NCI-H1694 treated with DMSO at 0.1 percent for 48 hours (cell line): Measurements from ENCODE around the gene COG5.
"Not testable (repeated sequence)": the region's sequence is repeated elsewhere in the genome, so short reads cannot be mapped to it uniquely, and the experiment has no call there.

ENCODE experiments used
- DNase-seq: peaks from one replicate; lab custom pipeline; 2025; lab: John Stamatoyannopoulos, UW

The COG5 gene

DNA sequence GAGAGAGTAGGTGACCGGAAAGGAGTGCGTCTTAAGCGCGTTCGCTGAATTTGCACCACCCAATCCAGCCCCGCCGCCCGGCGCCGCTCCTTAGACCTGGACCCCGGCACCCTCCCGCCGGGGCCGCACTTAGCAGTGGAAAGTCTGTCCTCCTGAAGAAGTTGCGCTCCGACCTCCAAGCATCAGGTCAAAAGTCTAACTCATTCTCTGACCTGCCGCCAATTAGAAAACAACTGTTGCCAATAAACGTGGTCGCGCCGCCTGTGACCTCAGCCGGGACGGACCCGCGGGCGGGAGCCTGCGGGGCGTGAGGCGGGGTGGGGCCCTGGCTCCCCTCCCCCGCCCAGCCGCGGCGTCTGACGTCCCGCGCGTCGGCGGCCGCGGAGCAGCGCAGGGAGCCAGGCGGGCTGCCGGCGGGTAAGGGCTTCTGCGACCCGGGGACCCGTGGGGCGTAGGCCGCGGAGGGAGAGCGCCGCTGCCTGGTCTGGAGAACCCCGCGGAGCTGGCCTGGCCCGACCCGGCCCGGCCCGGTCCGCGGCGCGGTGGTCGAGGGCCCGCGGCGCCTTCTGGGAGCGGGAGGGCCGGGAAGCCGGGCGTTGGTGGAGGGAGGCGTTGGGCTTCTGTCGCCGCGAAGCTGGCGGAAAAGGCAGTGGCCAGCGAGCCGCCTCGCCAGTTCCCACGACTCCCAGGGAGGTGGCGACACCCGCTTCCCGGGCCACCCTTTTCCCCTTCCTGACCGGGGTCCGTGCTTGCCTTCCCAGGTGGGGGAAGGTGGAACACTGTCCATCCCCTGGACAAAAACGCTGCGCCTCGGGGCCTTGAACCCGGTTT is 16.4 kb upstream of the COG5 start, which contains the start of gene BCAP29:
Gene BCAP29, plus strand, starts transcription at position 362 of the 831 bp plus-strand sequence. CDS start 527 bp downstream, outside the sequence.
- DNase-seq, result peak; percentile 75

DNA sequence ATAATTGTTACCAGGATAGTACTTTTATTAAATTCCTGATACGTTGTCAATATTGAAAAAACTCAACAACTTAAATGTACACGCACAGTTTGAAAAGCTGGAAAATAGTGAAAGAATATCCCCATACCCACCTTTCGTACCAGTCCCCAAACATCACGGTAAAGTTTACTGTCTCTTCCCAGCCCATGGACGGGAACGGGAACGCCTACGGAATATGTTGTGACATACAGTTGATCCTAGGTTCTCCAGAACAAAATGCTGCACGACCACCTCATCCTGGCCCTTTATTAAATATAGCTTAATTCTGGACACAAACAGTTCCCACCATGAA is 15.8 kb upstream of the COG5 start:
- peak; percentile 68 for DNase-seq

GRCh38 chr7:107573537-107573936 is 9.8 kb upstream of the COG5 start:
- no peak for DNase-seq

DNA sequence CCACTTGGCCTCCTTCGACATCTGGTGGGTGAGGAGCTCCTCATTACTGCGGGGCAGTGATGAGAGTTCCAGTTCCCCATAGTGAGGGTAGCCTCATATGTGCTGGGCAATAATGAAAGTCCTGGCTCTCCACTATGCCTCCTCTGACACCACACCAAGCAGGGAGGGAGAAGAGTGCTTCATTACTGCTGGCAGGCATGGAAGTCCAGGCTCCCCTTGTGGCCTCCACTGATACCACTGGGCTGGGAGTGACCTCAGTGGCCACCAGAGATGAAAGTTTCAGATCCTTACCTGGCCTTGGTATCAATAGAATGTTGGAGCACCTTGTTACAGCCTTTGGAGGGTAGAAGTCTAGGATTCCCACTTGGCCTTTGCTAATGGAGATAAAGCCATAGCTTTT is 6.6 kb upstream of the COG5 start:
- no peak for DNase-seq

DNA sequence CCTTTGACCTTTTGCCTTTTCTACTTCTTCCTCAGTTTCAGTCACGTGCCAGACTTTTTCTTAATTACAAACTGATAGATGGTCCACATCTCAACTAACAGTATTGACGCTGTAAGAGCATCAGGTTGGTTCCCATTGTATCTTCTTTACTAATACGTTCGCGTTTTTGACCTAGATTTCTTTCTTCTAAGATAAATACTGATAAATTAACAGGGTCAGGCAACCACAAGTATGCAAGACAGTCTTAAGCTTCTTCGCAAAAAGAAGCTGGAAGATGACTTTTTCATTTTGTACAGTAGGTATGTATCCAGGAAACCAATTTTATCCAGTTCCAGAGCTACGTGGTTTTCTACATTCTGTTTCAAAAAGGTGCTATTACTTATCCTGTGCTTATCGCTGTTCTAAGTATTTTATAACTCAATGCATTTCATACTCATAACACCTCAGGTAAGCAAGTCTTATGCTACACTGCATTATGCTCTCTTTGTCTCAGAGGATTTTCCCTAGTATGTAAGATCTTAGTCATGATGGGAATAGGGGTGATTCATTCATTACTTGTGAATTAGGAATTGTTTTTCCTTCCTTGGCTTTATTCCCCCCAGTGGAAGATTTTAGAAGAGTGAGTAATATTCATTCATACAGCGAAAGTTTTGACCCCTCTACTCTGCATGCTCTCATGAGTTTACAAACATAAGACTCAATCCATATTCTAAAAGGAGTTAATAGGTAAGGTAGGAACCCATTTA is 1.0 kb upstream of the COG5 start:
- DNase-seq, result no peak

GRCh38 chr7:107563081-107563774 is 492 bp downstream of the COG5 start:
- DNase-seq, result no peak

DNA sequence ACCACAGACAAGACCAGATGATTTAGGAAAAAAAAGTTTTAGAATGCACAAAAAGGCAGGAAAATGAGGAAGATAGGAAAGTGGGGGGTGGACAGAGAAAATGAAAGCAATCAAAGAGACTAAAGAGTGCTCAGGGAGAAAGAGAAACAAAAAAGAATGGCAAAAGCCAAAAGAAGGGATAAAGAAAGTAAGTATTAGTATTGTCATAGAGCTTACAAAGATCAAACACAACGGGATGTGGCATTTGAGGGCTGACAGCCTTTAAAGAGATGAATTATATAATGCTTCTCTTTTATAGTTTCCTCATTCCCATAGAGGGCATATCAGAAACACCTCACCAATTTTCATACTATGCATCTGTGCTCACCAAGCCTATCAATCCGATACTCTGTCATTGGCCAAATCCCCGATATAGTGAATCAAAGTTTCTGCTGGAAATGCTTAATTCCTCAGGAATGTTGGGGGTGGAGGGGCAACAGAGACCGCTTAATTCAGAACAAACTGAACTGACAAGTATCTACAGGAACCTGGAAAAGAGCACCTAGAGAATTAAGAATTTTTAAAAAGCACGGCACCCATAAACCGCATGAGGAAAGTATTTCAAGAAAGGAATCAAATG is 2.7 kb downstream of the COG5 start:
- DNase-seq, result no peak

DNA sequence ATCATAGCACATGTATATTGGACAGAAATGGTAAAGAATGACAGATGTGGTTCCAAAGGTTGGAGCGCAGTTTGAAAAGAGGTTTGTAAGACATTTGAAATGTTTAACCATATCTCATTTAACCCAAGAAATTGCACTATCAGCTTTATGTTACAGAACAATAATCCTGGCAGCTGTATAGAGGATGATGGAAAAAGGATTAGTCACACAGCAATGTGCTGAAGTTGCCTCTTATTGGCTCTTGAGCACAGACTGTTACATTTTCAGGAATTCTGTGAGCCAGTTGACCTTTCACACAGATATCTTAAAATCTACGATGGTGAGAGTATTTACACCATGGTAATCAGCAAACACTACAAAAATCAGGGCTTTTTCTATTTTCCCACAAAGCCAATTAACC is 3.9 kb downstream of the COG5 start:
- DNase-seq, result no peak

DNA sequence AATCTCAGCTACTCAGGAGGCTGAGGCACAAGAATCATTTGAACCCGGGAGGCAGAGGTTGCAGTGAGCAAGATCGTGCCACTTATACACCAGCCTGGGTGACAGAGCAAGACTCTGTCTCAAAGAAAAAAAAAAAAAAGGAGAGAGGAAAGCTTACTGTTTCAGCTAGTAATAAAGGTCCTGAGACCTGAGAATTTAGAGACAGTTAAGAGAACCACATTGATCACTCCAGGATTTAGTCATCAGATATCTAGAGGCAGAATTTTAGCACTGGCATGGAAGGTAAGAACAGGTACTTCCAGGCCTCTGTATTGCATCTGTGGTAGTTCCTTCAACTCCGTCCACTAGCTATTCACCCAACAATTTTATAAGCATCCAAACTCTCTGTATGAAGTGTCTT is 7.8 kb downstream of the COG5 start:
- DNase-seq, result no peak

GRCh38 chr7:107551936-107552335 is 11.8 kb downstream of the COG5 start:
- DNase-seq, result no peak

- no peak for DNase-seq
Observed at GRCh38 chr7:107544848-107545591, 18.7 kb downstream of the COG5 start.

DNA sequence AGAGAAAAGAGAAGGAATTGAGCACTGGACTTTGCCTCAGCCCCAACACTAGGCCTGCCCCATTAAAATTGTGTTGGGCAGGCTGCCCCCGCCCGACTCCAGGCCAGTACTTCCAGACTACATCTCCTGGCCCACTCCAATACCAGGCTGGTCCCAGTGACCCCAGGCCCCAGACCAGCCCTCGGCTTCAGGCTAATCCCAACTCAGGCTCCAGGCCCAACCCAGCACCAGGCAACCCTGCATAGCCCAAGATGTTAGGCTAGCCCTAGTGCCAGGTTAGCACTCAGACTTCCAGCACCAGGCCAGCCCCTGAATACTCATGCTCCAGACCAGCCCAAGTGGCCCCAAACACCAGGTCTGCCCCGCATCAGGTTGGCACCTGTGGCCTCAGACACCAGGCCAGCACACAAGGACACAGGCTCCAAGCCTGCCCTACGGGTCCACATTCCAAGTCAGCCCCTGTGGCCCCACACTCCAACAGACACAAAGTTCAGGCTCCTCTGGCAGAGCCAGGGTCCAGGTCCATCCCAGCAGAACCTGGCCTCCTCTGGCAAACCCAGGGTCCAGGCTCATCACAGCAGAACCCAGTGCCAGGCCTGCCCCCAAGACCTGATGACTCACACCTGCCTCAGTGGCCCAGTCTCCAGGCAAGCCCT is 20.3 kb downstream of the COG5 start:
- no peak for DNase-seq

DNA sequence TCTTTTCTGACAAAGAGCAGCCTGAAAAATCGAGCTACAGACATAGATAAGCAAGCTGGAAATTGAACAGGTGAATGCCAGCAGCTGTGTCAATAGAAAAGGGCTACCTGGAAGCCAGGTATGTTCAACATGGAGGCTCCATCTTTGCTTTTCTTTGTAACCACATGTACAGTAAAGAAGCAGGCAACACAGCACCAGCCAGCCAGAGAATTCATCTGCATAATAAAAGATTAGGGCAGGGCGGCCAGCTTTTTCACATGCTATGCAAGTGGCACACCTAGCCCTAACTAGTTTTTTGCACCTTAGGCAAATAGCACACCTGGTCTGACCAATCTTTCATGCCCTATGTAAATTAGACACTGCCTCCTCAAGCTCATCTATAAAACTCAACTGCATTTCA is 25.7 kb downstream of the COG5 start:
- no peak for DNase-seq

GRCh38 chr7:107537228-107537627 is 26.5 kb downstream of the COG5 start:
- DNase-seq, result not testable (repeated sequence)

DNA sequence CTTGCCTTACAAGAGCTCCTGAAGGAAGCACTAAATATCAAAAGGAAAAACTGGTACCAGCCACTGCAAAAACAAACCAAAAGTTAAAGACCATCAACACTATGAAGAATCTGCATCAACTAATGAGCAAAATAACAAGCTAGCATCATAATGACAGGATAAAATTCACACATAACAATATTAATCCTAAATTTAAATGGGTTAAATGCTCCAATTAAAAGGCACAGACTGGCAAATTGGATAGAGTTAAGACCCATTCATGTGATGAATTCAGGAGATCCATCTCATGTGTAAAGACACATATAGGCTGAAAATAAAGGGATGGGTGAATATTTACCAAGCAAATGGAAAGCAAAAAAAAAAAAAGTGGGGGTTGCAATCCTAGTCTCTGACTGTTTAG is 29.6 kb downstream of the COG5 start:
- no peak for DNase-seq

GRCh38 chr7:107530751-107531150 is 33.0 kb downstream of the COG5 start:
- DNase-seq, result no peak

DNA sequence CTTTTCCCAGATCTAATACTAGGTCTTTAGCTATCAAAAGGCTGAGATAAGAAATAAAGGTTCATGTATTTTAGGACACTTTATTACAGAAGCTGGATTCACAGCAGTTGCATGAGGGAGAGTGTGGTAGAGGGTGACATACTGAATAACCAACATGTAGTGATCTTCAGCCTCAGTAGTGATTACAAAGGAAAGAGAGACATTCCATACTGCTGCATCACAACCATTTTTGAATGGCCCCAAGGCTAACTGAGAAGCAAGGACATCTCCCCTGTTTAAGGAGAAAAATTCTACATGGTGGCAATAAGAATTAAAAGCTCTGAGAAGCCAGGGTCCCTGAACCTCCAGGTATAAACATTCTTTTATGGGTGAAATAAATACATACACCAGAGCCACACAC is 35.3 kb downstream of the COG5 start:
- DNase-seq, result no peak

DNA sequence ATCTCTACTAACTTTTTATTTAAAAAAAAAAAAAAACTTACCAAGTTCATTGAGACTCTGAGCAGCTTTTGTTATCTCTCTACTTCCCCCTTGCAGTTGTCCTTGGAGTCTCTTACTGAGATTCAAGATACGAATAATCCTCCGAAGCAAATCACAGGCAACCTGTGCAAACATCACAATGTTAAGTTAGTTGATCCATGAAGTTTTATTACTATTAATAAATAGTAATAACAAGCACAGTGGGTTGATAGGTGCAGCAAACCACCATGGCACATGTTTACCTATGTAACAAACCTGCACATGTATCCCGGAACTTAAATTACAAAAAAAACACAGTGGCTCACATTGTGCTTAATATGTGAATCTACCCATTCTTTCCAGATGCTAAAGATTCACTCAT is 36.5 kb downstream of the COG5 start:
- no peak for DNase-seq

DNA sequence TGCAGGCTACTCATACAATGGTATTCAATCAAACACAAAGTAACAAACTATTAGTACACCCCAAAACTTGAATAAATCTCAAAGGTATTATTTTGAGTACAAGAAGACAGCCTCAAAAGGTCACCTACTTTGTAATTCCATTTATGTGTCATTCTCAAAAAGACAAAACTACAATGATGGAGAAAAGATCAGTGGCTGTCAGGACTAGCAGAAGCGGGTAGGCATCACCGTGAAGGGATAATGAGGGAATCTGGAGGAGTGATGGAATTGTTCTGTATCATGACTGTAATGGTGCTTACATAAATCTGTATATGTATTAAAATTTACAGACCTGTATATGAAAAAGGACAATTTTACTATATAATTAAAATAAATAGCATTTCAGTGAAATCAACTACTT is 37.0 kb downstream of the COG5 start:
- no peak for DNase-seq

GRCh38 chr7:107506674-107507339 is 56.9 kb downstream of the COG5 start:
- DNase-seq, result no peak
